Measurements from ENCODE around the gene UAP1.
"Not testable (repeated sequence)": the region's sequence is repeated elsewhere in the genome, so short reads cannot be mapped to it uniquely, and the experiment has no call there.

UAP1 gene

DNA sequence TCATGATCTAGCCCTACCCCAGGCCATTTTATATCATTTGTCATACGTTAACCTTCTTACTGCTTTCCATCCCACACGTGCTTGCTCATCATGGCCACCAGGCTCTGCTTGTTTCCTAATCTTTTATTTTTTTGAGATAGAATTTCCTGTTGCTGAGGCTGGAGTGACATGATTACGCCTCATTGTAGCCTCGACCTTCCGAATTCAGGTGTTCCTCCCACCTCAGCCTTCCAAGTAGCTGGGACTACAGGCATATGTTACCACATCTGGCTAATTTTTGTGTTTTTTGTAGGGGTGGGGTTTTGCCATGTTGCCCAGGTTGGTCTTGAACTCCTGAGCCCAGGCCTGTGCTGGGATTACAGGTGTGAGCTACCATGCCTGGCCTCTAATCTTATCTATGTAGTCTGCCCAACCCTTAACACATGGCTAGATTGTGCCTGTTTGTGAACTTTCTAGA, 3.3 kb downstream of the UAP1 start:
- DNase-seq (ENCODE audit: low read depth in 3 of 3, low spot score in 1 of 3) = no peak

DNA sequence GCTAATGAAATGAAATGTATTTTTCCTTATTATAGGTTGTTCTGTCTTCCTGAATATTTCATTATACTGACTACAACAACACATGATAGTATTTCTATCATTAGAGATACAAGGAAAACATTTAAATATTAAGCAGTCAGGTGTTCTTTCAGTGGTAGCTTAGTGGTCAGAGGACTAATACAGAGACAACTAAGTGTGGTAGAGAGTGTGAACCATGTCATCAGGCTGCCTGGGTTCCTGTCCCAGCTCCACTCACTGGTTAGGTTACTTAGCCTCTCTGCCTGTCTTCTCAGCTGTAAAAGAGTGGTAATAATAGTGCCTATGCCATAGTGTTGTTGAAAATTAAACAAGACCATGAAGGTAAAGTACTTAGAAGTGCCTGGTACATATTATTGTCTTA, 3.9 kb downstream of the UAP1 start:
- no peak for DNase-seq (ENCODE audit: low read depth in 3 of 3, low spot score in 1 of 3)

DNA sequence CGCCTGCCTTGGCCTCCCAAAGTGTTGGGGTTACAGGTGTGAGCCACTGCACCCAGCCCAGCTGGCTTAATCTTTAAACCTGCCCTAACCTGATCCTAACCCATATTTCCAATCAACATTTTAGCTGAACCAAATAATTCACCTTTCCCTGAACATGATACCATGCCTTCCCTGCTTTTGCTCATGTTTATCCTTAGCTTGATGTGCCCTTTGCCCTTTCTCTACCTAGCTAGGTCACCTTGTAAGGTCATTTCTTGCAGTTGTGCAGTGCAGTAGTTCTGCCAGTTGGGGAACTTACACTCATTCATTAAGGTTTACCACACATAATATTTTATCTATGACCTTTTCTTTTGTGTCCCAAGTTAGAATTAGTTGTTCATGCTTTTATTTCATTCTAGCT, 5.3 kb downstream of the UAP1 start:
- no peak for DNase-seq (ENCODE audit: low read depth in 3 of 3, low spot score in 1 of 3)

DNA sequence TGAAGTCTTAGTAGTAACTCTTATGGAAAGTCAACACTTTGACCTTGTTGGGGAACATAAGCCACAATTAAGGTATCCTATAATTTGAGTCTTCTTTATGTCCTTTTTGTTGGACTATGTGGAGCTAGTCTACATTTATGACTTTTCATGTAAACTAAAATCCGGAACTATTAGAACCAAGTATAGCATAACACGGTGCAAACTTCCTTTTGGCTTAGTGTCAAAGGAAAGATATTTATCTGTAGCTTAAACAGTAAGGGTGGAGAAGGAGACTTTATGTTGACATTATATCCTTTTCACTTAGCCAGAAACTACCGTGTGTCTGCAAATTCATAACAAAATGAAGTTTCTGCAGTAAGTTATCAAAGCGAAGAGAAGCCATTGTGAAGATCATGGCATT, 7.3 kb downstream of the UAP1 start:
- DNase-seq (ENCODE audit: low read depth in 3 of 3, low spot score in 1 of 3) = no peak

DNA sequence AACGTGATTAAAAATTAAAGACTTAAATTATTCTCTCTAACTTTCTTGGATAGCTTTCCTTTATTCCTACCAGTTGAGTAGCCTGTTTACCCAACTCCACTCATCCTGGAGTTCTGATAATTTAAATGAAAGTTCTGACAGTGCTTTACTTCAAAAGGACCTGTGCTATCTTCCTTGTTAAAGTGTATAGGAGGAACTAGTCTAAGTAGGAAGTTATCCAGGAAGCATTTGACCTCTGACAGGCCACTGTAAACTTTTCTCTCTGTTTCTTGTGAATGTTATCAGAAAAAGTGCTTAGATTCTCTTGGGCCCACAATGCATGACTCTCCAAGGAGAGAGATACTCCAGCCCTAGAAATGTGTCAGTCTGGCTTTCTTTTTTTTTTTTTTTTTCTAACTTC, 9.2 kb downstream of the UAP1 start:
- DNase-seq (ENCODE audit: low read depth in 3 of 3, low spot score in 1 of 3) = no peak

DNA sequence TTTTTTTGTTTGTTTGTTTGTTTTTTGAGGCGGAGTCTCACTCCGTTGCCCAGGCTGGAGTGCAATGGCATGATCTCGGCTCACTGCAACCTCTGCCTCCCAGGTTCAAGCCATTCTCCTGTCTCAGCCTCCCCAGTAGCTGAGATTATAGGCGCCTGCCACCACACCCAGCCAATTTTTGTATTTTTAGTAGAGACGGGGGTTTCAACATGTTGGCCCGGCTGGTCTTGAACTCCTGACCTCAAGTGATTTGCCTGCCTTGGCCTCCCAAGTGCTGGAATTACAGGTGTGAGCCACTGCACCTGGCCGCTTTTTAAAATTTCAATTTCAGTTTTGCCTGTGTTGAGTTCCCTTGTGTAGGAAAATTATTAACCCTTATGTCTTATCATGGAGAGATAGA, 9.6 kb downstream of the UAP1 start:
- DNase-seq (ENCODE audit: low read depth in 3 of 3, low spot score in 1 of 3) = not testable (repeated sequence)

DNA sequence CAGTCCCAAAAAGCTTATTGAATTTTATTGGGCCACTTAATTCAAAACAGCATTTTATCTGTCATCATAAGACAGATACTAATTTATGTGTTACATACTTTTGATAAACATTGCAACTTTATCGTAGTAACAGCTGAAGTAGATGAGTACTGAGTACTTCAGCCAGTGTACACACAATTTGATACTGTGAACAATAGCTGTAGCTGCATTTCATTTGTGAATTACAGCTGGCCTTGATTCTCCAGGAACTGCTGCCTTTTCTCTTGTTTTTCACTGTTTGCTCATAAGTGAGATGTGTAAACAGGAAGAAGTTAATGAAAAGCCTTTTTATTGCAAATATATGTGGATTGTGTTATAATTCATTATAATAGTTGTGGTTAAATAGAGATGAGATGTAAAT, 10.2 kb downstream of the UAP1 start:
- DNase-seq (ENCODE audit: low read depth in 3 of 3, low spot score in 1 of 3) = no peak

DNA sequence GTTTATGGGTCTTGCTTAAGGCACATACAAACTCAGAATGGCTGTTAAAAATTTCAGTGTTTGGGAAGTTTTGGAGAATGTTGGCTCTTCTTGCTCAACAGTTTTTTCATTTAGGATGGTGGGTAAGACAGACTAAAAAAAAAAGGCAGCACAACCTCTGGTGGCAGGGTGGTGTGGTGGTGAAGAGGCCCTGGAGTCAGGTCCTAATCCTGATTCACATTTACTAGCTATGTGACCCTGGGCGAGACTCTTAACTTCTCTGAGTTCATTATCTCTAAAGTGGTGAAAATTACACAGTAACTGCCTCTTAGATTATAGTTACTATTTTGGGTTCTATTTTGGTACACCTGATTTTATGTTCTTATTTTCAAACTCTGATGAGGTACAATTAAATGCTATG, 11.6 kb downstream of the UAP1 start:
- no peak for DNase-seq (ENCODE audit: low read depth in 3 of 3, low spot score in 1 of 3)

DNA sequence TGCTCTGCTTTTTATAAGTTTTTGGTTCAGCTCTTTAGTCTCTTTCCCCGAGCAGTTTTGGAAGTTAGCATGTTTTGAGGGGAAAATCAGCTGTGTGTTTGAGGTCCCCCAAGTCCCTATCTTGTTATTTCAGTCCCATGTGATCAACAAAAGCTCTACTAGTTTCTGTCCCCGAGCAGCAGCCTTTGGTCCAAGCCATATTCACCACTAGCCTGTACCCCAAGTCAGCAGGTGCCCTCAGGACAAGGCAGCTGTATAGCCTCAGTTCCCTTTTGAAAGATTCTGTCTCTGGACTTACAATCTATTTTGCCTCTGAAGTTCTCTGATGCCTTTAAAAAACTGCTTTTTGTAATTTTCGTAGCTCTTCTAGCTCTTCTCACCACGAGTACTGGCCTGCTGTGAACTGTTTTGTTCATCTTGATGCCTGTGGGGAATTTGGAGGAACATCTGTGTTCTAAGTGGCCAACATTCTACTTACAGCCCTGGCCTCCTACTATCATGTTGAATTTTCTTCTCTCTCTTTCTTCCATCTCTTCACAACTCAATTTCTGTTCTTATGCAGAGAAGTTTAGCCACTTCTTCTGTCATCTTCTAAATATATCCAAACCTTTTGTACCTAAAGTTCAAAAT, 16.7 kb downstream of the UAP1 start:
- no peak for DNase-seq (ENCODE audit: low read depth in 3 of 3, low spot score in 1 of 3)

DNA sequence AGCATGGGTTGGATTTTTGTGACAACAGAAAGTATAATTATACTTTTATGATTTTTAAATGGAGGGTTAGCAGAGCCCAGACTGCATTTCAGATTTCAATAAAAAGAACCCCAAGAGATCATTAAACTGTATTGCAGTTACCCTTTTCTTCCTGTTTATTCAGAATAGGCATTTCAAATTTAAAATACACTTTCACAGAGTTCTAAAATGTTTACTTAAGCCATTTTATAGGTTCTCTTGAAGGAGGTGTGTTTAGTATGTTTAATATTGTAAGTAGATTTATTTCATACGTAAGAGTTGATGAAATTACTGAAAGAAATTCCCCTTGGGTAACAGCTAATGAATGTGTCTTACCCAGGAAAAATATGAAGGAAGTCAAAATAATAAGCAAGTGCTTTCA, 17.4 kb downstream of the UAP1 start:
- no peak for DNase-seq (ENCODE audit: low read depth in 3 of 3, low spot score in 1 of 3)

DNA sequence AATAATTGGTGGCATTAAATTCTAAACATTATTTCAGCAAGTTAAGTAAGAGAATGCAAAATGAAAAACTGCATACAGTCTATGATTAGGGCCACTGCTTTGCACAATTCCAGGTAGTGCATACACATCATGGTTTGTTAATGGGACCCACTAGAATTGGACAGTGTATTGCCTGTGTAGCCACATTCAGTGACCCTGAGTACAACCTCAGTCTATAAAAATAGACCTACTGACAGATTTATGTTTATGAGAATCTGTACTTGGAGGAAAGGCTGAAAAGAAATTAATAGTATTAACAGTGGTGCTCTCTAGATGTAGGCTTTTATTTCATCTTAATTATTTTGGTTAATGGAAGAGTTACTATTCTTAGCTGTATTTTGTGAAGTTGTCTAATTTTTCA, 18.8 kb downstream of the UAP1 start:
- no peak for DNase-seq (ENCODE audit: low read depth in 3 of 3, low spot score in 1 of 3)

DNA sequence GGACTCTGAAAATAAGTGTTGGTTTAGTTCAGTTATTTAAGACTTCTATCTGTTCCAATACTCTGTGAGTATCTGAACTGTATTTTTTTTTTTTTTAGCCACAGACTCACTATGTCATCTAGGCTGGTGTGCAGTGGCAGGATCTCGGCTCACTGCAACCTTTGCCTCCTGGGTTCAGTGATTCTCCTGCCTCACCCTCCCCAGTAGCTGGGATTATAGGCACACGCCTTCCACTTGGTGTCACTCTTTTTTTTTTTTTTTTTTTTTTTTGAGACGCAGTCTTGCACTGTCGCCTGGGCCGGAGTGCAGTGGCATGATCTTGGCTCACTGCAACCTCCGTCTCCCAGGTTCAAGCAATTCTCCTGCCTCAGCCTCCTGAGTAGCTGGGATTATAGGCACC, 21.4 kb downstream of the UAP1 start:
- DNase-seq (ENCODE audit: low read depth in 3 of 3, low spot score in 1 of 3) = not testable (repeated sequence)

DNA sequence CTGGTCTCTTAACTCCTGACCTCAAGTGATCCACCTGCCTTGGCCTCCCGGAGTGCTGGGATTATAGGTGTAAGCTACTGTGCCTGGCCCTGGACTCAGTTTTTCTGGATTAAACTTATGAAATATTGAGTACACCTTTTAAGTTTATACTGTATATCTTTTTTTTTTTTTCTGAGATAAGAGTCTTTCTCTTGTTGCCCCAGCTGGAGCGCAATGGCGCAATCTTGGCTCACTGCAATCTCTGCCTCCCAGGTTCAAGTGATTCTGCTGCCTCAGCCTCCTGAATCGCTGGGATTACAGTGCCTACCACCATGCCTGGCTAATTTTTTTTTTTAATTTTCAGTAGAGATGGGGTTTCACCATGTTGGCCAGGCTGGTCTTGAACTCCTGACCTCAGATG, 23.6 kb downstream of the UAP1 start:
- DNase-seq (ENCODE audit: low read depth in 3 of 3, low spot score in 1 of 3) = not testable (repeated sequence)

DNA sequence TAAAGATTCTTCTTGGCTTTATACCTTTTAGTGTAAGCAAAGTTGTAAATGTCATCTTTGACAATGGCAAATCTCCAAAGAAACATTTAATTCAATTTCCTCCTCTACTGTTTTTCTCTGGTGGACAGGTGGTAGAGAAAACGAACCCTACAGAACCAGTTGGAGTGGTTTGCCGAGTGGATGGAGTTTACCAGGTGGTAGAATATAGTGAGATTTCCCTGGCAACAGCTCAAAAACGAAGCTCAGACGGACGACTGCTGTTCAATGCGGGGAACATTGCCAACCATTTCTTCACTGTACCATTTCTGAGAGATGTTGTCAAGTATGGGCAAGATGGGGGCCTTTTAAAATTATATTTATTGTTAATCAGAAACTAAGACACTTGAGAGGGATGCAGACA, 25.8 kb downstream of the UAP1 start:
- DNase-seq (ENCODE audit: low read depth in 3 of 3, low spot score in 1 of 3) = no peak

DNA sequence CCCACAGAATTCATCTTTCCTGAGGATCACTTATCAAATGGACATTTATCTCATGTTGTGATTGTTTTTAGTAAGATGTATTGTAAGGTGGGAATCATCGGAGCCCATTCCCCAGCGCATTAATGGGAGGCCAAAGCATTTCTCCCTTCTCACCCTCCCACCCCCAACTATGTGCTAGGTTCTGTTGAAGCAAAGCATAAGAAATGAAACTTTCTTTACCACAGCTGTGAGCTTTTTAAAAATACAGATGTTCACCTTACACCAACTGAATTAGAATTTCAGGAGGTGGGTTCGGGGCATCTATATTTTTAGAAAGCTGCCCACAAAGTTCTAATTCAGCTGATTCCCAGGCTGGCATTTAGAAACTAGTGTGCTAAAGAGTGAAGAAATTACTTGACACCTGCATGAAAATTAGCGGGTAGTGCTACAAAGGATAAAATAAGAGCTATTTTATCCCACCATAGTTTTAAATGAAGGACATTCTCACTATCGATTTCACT, 26.3 kb downstream of the UAP1 start:
- no peak for DNase-seq (ENCODE audit: low read depth in 3 of 3, low spot score in 1 of 3)

DNA sequence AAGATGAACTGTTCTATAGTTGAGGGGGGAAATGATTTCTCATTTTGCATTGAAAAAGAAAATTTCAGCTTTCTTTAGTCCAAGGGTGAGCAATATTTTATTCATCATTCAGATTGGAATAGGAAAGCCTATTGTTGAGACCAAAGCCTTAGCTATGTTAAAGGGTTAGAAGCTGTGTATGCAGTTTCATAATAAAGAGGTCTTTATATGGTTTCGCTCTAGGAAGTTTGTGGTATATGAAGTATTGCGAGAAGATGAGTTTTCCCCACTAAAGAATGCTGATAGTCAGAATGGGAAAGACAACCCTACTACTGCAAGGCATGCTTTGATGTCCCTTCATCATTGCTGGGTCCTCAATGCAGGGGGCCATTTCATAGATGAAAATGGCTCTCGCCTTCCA, 28.6 kb downstream of the UAP1 start:
- DNase-seq (ENCODE audit: low read depth in 3 of 3, low spot score in 1 of 3) = no peak

DNA sequence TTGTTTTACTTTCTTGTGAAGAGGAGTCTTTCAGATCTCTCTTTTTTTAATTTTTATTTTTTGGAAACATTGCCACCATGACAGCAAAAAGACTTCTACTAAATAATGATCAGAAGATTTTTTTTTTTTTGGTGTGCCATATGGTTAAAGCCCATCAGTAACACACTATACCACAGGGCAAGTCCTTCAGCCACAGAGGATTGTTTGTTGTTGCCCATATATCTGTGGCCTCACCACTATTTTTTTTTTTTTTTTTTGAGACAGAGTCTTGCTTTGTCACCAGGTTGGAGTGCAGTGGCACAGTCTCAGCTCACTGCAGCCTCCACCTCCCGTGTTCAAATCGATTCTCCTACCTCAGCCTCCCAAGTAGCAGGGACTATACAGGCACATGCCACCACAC, 29.2 kb downstream of the UAP1 start:
- no peak for DNase-seq (ENCODE audit: low read depth in 3 of 3, low spot score in 1 of 3)

DNA sequence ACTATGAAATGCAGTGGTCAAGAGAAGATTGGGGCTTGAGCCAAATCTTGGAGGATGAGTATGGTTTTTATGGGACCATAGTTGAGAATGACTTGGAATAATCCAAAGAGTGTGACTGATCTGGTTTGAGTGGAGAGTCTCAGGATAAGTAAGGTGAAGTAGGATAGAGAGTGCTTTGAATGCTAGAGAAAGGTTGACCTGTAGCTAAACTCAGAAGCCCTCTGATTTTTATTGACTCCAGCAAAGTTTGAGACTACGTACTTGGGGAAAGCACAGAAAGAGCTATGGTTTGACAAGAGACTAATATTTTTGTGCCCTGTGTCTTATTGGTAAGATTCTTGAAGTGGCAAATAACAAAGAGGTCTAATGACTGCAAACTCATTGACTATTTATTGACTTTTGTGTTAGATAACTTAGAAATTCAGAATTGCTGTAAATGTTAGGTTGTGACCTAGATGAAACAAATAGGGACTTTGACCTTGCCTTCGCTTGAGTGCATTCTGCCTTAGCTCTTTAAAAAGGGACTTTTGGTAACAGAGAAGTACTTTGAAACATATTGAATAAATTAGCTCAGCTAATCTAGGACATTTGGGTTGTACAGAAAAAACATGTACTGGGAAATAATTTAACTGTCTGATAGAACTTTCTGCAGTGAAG, 35.1 kb downstream of the UAP1 start:
- DNase-seq (ENCODE audit: low read depth in 3 of 3, low spot score in 1 of 3) = no peak

DNA sequence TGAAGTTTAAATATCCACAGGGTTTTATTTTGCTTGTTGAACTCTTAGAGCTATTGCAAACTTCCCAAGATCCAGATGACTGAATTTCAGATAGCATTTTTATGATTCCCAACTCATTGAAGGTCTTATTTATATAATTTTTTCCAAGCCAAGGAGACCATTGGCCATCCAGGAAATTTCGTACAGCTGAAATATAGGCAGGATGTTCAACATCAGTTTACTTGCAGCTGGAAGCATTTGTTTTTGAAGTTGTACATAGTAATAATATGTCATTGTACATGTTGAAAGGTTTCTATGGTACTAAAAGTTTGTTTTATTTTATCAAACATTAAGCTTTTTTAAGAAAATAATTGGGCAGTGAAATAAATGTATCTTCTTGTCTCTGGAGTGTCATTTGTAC, 37.9 kb downstream of the UAP1 start:
- no peak for DNase-seq (ENCODE audit: low read depth in 3 of 3, low spot score in 1 of 3)

DNA sequence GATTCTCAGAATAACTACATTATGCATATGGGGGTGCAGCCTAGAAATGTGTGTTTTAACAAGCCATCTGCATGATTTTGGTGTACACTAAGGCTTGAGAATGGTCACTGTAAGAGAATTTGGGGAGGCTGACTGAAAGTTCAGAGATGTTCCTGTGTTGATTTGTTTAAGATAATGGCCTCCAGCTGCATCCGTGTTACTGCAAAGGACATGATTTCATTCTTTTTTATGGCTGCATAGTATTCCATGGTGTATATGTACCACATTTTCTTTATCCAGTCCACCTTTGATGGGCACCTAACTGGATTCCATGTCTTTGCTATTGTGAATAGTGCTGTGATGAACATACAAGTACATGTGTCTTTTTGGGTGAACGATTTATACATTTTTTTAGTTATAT, 41.6 kb downstream of the UAP1 start:
- not testable (repeated sequence) for DNase-seq (ENCODE audit: low read depth in 3 of 3, low spot score in 1 of 3)

DNA sequence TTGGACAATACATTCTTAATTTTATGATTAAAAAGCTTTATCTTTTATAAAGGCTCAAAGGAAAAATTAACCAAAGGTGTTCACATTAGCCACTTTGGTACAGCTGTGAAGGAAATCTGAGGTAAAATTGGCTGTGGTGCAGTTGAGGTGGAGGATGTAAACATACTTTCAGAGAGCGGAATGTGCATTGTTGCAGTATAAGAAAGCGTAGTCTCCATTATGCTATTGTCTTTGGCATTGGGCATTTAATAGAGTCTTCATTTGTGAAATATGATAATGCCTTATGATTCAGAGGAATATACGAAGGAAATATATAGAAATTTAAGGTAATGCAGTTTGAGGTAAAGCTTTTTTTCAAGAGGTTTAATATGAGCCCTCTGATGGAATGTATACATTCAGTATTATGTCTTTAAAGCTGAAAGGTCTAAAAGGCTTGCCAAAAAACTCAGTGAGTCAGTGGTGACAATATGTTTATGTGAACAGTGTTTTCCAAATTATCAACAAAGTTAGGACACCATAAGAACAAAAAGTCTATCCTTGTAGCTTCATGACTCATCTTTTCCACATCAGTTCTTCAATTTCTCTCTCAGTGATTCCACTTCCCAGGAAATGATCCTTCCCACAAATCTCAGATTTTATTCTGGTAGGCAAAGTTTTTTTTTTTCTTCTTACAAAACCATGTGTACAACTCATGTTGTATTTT, 43.9 kb downstream of the UAP1 start:
- DNase-seq (ENCODE audit: low read depth in 3 of 3, low spot score in 1 of 3) = no peak

DNA sequence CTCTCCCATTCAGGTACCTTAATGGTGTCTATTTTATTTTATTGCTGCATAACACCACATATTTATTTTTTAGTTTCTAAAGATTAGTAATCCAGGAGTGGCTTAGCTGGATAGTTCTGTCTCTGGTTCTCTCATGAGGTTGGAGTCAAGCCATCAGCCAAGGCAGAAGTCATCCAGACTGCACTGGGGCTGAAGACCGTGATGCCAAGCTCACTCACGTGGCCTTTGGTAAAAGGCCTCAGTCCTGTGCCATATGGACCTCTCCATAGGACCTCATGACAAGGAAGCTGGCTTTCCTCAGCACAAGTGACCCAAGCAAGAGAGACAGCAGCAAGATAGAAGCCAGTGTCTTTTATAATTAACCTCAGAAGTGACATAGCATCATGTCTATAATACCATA, 47.8 kb downstream of the UAP1 start:
- DNase-seq (ENCODE audit: low read depth in 3 of 3, low spot score in 1 of 3) = no peak

All from stimulated activated CD4-positive, alpha-beta T cell treated with anti-CD3 and anti-CD28 coated beads, TNF-alpha, amount 100 ng/mL, for 1 hour (primary cell).